ENCODE results near the gene ANKRD61. TPM values are rescaled to one million over a fixed set of nuclear protein-coding genes. Genes with fewer than 3 reads are reported as not detected.
"Not testable (repeated sequence)": the region's sequence is repeated elsewhere in the genome, so short reads cannot be mapped to it uniquely, and the experiment has no call there.

Gene ANKRD61
- total RNA-seq = 0.25 and 0.27 TPM in 2 replicates

DNA sequence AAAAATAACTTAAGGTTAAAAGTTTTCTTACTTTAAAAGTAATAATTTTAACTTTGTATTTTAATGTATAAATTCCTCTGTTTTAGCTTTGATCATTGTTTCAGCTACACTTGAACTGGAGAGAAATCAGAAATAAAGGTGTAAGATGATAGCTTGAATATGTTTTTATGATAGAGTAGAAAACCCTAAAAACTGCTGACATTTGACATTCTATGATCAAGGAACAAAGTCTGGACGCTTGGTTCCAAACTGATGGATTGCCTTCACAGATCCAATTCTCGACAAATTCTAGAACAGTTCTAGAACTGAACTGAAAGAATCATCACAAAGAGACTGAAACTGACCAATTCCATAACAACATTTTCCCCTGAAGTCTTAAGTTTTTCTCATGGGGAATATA, at the start of gene ANKRD61:
ANKRD61 (plus strand) TSS at position 389 of the 400 bp plus-strand sequence; CDS start at position 389, 0 bp downstream.
- intact Hi-C loops (cut with micrococcal nuclease) = no loop called here
- Mint-ChIP-seq H3K4me1 (ENCODE audit: low read depth) (peaks cover 14% of the 10 kb centered on the region), H3K4me3 (ENCODE audit: low read depth) (no peak within 1 kb of the TSS), H3K36me3 (ENCODE audit: low read depth) (peaks cover 79% of the 10 kb centered on the region), H3K27me3 (ENCODE audit: low read depth) (no peaks in the 10 kb centered on the region), H3K27ac (peak within 1 kb of the TSS; percentile 1), H3K9me3 (no peaks in the 10 kb centered on the region)
- no peak for DNase-seq (ENCODE audit: low spot score)

DNA sequence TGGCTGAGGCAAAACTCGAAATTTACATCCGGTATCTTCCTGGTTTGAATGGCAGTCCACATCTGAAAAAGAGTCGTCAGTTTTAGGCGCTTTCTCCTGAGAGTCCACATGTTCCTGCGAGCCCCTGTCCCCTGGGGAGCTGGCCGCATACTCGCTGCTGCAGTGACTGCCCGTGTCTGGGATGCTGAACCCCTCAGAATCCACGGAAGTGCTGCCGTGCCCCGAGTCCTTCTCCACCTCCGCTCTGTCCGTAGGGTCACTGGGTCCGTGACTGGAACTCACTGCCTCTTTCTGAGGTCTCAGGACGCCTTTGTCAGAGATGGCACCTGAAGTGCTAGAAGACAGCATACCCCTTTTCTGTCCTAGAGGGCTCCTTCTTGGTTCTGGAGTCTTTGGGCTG, 44.1 kb upstream of the ANKRD61 start:
- H3K36me3 Mint-ChIP-seq (ENCODE audit: low read depth) = peaks cover 37% of the 10 kb centered on the region
- H3K27ac Mint-ChIP-seq; intact Hi-C loops (cut with micrococcal nuclease); H3K27me3 Mint-ChIP-seq (ENCODE audit: low read depth); H3K4me1 Mint-ChIP-seq (ENCODE audit: low read depth); DNase-seq (ENCODE audit: low spot score); H3K4me3 Mint-ChIP-seq (ENCODE audit: low read depth); H3K9me3 Mint-ChIP-seq: not testable (repeated sequence)

DNA sequence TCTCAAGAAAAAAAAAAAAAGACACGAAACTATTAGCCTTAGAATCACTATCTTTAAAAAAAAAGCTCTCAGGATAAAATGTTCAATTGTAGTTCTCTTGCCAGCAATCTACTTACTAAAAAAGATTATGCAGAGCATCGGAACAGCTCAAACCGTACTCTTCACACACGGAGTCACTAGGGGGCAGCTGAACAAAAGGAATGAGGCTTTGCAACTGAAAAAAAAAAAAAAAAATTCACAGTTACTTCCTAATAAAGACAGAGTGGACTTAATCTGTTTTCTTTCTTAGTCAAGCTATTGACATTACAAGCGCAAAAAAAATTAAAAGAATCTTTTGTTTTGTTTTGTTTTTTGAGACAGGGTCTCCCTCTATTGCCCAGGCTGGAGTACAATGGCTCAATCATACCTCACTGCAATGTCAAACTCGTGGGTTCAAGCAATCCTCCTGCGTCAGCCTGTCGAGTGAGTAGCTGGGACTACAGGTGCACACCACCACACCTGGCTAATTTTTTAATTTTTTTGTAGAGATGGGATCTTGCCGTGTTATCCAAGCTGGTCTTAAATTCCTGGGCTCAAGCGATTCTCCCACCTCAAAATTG, 33.9 kb upstream of the ANKRD61 start:
- DNase-seq (ENCODE audit: low spot score) = no peak
- H3K36me3 Mint-ChIP-seq (ENCODE audit: low read depth) = peaks cover 50% of the 10 kb centered on the region
- H3K4me1 Mint-ChIP-seq (ENCODE audit: low read depth) = peaks cover 9% of the 10 kb centered on the region
- no peaks in the 10 kb centered on the region for H3K27me3 Mint-ChIP-seq (ENCODE audit: low read depth)
- no peak overlapping the region for H3K27ac Mint-ChIP-seq
- no peak overlapping the region for H3K4me3 Mint-ChIP-seq (ENCODE audit: low read depth)
- no peaks in the 10 kb centered on the region for H3K9me3 Mint-ChIP-seq
- intact Hi-C loops (cut with micrococcal nuclease) = no loop called here

DNA sequence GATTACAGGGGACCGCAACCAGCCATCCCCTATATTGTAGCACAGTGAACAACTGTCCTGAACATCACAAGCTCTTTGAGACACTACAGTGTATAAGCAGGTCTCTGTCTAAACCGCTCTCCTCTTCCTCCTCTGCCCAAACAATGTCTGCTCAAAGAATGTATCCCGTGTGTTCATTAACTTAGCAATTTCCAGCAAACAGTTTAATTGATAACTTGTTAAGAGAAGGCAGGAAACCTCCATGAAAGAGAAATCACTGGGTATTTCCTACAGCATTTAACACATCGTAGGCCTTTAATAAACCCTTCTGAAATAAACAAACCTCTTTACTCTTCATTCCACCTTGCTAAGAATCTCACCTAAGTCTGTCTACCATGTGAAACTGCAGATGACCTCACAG, 23.8 kb upstream of the ANKRD61 start:
- peaks cover 23% of the 10 kb centered on the region for H3K4me1 Mint-ChIP-seq (ENCODE audit: low read depth)
- no peak overlapping the region for H3K27ac Mint-ChIP-seq
- DNase-seq (ENCODE audit: low spot score) = no peak
- H3K4me3 Mint-ChIP-seq (ENCODE audit: low read depth) = peak overlapping the region; percentile 87
- no peaks in the 10 kb centered on the region for H3K9me3 Mint-ChIP-seq
- peaks cover 35% of the 10 kb centered on the region for H3K36me3 Mint-ChIP-seq (ENCODE audit: low read depth)
- no peaks in the 10 kb centered on the region for H3K27me3 Mint-ChIP-seq (ENCODE audit: low read depth)
- intact Hi-C loops (cut with micrococcal nuclease) = loop anchor here (5.0 to 10.0 kb wide), 2 partner anchors 315 to 427 kb away; no protein-coding TSS in a partner anchor

DNA sequence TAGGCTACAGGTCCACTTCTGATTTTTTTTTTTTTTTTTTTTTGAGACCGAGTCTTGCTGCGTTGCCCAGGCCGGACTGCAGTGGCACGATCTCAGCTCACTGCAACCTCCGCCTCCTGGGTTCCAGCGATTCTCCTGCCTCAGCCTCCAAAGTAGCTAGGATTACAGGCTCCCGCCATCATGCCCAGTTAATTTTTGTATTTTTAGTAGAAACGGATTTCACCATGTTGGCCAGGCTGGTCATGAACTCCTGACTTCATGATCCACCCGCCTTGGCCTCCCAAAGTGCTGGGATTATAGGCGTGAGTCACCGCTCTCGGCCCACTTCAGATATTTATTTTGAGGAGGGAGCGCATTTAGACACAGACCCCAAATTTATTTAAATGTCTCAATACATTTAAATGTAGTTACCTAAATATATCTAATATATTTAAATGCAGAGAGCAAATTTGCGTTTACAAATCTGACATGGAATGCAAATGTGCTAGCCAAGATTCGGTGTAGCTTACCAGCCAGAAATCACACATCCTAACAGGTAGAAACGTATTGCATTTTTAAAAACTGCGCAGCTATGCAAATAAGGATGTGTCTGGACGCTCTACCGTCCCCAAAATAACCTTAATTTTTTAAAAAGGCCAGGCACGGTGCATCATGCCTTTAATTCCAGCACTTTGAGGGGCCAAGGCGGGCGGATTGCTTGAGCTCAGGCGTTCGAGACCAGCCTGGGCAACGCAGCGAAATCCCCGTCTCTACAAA, 23.2 kb upstream of the ANKRD61 start:
- H3K27ac Mint-ChIP-seq = peak overlapping the region; percentile 91
- intact Hi-C loops (cut with micrococcal nuclease) = loop anchor here (5.0 to 10.0 kb wide), 2 partner anchors 314 to 427 kb away; no protein-coding TSS in a partner anchor
- not testable (repeated sequence) for DNase-seq (ENCODE audit: low spot score); H3K27me3 Mint-ChIP-seq (ENCODE audit: low read depth); H3K9me3 Mint-ChIP-seq
- H3K4me3 Mint-ChIP-seq (ENCODE audit: low read depth) = peak overlapping the region; percentile 87
- H3K4me1 Mint-ChIP-seq (ENCODE audit: low read depth) = peaks cover 28% of the 10 kb centered on the region
- peaks cover 38% of the 10 kb centered on the region for H3K36me3 Mint-ChIP-seq (ENCODE audit: low read depth)

DNA sequence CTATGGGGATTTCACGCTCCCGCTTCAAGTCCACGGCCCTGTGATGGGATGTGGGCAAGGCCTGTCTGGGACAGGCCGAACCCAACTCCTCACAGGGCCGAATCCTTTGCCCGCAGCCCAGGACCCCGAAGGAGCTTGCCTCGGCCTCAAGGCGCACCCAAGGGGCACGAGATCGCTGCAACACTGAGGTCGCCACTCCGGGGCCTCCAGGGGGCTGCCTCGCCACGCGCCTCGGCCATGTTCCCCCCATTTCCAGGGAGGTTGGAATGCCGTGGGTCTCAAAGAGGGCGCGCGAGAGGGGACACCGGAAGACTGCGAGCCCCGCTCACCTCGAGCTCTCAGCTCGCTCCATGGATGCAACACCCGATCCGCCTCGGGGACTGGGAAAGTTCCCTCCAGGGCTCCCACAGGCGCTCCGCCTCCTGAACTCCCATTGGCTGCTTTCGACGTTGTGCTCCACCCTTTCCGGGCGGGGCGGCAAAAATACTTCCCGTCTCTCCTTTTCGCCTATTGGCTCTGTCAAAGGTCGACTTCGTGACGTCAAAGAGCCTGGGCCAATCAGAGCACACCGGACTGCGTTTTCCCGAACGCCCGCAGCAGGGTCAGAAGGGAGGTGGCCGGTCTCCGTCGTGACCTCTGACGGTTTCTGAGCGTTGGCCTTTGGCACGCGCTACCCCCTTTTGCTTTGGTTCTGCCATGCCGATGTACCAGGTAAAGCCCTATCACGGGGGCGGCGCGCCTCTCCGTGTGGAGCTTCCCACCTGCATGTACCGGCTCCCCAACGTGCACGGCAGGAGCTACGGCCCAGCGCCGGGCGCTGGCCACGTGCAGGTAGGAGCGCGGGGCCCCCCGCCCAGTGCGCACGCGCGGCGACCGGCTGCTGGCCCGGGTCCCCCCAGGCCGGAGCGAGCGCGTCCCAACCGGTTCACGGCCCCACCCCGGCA, 22.2 kb upstream of the ANKRD61 start, which contains the start of the genes AIMP2 and PMS2:
AIMP2 (plus strand) TSS at position 605 of the 944 bp plus-strand sequence; CDS start at position 697, 92 bp downstream.
PMS2 (minus strand) TSS at position 382 of the 944 bp plus-strand sequence; CDS start at position 352, 30 bp downstream.
- peak within 1 kb of the TSS; percentile 91 for H3K27ac Mint-ChIP-seq
- H3K4me1 Mint-ChIP-seq (ENCODE audit: low read depth) = peaks cover 28% of the 10 kb centered on the region
- H3K27me3 Mint-ChIP-seq (ENCODE audit: low read depth) = no peaks in the 10 kb centered on the region
- H3K4me3 Mint-ChIP-seq (ENCODE audit: low read depth) = peak within 1 kb of the TSS; percentile 87
- intact Hi-C loops (cut with micrococcal nuclease) = loop anchor here (5.0 to 10.0 kb wide), 2 partner anchors 313 to 426 kb away; no protein-coding TSS in a partner anchor
- H3K9me3 Mint-ChIP-seq = no peaks in the 10 kb centered on the region
- H3K36me3 Mint-ChIP-seq (ENCODE audit: low read depth) = peaks cover 36% of the 10 kb centered on the region
- peak; percentile 97 for DNase-seq (ENCODE audit: low spot score)

DNA sequence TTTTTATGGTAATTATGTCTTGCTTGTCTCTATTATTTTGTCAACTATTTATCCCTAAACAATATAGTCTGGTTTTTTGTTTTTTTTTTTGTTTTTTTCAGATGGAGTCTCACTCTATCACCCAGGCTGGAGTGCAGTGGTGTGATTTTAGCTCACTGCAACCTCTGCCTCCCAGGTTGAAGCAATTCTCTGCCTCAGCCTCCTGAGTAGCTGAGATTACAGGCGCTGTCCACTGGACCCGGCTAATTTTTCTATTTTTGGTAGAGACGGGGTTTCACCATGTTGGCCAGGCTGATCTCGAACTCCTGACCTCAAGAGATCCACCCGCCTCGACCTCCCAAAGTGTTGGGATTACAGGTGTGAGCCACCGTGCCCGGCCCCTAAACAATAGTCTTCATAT, 20.8 kb upstream of the ANKRD61 start:
- Mint-ChIP-seq H3K27ac (peak overlapping the region; percentile 84), H3K4me1 (ENCODE audit: low read depth) (peaks cover 30% of the 10 kb centered on the region)
- intact Hi-C loops (cut with micrococcal nuclease) = not testable (repeated sequence)

DNA sequence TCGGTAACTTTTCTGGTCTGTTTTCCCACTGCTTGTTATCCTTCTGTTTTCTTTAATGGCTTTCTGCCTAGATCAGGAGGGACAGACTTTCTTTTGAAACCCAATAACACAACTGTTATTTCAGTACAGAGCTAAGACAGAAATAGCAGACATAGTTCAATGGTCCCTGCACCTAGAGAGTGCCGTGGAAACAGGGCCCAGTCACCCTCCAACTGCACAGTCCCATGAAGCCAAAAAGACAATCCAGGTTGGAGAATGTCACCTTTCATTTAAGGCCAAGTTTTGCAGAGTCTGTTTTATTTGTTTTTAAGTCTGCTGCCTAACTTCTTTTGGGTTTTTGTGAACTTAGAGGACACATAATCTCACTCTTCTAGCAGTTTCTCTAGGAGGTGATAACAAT, 19.6 kb upstream of the ANKRD61 start:
- intact Hi-C loops (cut with micrococcal nuclease) = no loop called here
- peak overlapping the region; percentile 87 for H3K4me3 Mint-ChIP-seq (ENCODE audit: low read depth)
- H3K27ac Mint-ChIP-seq = no peak overlapping the region
- DNase-seq (ENCODE audit: low spot score) = no peak
- H3K9me3 Mint-ChIP-seq = no peaks in the 10 kb centered on the region
- no peaks in the 10 kb centered on the region for H3K27me3 Mint-ChIP-seq (ENCODE audit: low read depth)
- peaks cover 56% of the 10 kb centered on the region for H3K36me3 Mint-ChIP-seq (ENCODE audit: low read depth)
- H3K4me1 Mint-ChIP-seq (ENCODE audit: low read depth) = peaks cover 30% of the 10 kb centered on the region

More for the DNA sequence above, 20.8 kb upstream of the ANKRD61 start:
- H3K4me3 Mint-ChIP-seq (ENCODE audit: low read depth) = peak overlapping the region; percentile 87
- DNase-seq (ENCODE audit: low spot score); H3K27me3 Mint-ChIP-seq (ENCODE audit: low read depth); H3K9me3 Mint-ChIP-seq: not testable (repeated sequence)
- H3K36me3 Mint-ChIP-seq (ENCODE audit: low read depth) = peaks cover 46% of the 10 kb centered on the region

DNA sequence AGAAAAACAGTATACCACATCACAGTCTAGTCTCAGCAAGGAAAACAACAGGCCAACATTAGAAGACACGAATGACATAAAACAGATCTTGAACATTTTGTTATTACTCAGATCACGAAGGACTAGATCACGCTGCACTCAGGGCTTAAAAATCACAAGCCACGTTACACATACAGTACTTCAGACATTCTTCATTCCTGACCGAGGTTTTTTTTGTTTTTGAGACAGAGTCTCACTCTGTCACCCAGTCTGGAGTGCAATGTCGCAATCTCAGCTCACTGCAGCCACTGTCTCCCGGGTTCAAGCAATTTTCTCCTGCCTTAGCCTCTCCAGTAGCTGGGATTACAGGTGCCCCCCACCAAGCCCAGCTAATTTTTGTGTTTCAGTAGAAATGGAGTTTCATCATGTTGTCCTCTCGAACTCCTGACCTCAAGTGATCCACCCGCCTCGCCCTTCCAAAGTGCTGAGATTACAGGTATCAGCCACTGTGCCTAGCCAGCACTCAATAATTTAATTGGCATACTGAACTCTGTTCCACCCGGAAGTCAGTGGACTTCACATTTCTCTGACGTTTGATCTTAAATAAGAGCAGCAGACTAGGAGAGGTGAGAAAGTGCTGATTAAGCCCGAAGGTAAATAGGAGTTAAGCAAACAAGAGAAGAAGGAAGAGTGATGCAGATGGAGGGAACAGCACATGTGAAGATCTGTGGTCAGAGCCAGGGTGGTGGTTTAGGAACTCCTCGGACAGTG, 18.6 kb upstream of the ANKRD61 start:
- DNase-seq (ENCODE audit: low spot score) = no peak
- intact Hi-C loops (cut with micrococcal nuclease) = no loop called here
- Mint-ChIP-seq H3K27ac (no peak overlapping the region), H3K4me1 (ENCODE audit: low read depth) (peaks cover 24% of the 10 kb centered on the region), H3K4me3 (ENCODE audit: low read depth) (no peak overlapping the region), H3K36me3 (ENCODE audit: low read depth) (peaks cover 64% of the 10 kb centered on the region), H3K9me3 (no peaks in the 10 kb centered on the region), H3K27me3 (ENCODE audit: low read depth) (no peaks in the 10 kb centered on the region)

DNA sequence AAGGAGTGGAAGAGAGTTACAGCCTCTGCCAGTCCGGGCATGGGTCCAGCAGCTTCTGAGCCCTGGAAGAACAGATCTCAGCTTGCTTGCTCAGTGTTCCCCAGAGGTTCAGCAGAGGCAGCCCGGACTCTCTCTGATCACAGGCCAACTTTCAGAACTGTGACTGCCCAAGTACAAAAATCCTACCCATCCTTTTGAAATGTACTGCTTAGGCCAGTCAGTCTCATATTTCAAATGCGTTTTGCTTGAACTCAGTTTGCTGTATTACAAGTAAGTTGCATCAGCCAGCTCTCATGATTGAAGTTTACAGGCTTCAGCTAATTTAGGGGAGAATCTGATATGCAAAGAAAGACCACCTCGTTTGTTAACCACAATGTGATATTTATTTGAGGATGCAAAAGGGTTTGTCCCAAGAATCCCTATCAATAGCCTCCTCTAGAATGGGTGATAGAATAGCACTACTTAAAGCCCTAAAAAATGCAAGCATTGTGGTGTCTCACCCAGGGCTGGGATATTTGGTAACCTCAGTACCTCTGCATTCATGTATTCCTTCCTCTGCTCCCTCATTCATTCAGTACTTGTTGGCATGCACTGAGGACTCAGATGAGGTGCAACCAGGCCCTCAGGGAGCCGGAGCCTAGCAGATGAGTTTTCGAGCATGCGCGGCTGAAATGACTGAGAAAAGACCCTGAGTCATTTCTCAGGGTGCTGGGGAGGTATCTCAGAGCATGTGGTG, 15.1 kb upstream of the ANKRD61 start:
- H3K4me1 Mint-ChIP-seq (ENCODE audit: low read depth) = peaks cover 13% of the 10 kb centered on the region
- peaks cover 82% of the 10 kb centered on the region for H3K36me3 Mint-ChIP-seq (ENCODE audit: low read depth)
- no peak overlapping the region for H3K4me3 Mint-ChIP-seq (ENCODE audit: low read depth)
- H3K27me3 Mint-ChIP-seq (ENCODE audit: low read depth) = no peaks in the 10 kb centered on the region
- H3K9me3 Mint-ChIP-seq = no peaks in the 10 kb centered on the region
- intact Hi-C loops (cut with micrococcal nuclease) = no loop called here
- no peak for DNase-seq (ENCODE audit: low spot score)
- H3K27ac Mint-ChIP-seq = peak overlapping the region; percentile 22

DNA sequence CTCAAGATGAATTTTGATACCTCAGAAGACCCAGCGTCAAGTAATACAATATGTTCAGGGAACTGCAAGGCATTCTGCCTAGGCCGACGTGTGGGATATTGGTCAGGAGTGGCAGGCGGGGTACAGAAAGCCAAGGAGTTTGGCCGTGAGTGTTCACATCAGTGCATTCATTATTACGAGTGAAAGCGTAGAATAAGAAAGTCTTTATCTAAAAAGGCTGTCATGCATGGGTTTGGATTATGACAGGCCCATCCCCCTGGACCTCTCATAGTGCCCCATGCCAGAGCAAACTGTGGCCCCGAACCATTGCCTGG, 14.6 kb upstream of the ANKRD61 start:
- Mint-ChIP-seq H3K36me3 (ENCODE audit: low read depth) (peaks cover 82% of the 10 kb centered on the region), H3K4me3 (ENCODE audit: low read depth) (no peak overlapping the region), H3K27ac (no peak overlapping the region), H3K9me3 (no peaks in the 10 kb centered on the region), H3K27me3 (ENCODE audit: low read depth) (no peaks in the 10 kb centered on the region), H3K4me1 (ENCODE audit: low read depth) (peaks cover 11% of the 10 kb centered on the region)
- intact Hi-C loops (cut with micrococcal nuclease) = no loop called here
- DNase-seq (ENCODE audit: low spot score) = no peak
